Measurements from ENCODE around the gene N4BP2L1.

The N4BP2L1 gene

DNA sequence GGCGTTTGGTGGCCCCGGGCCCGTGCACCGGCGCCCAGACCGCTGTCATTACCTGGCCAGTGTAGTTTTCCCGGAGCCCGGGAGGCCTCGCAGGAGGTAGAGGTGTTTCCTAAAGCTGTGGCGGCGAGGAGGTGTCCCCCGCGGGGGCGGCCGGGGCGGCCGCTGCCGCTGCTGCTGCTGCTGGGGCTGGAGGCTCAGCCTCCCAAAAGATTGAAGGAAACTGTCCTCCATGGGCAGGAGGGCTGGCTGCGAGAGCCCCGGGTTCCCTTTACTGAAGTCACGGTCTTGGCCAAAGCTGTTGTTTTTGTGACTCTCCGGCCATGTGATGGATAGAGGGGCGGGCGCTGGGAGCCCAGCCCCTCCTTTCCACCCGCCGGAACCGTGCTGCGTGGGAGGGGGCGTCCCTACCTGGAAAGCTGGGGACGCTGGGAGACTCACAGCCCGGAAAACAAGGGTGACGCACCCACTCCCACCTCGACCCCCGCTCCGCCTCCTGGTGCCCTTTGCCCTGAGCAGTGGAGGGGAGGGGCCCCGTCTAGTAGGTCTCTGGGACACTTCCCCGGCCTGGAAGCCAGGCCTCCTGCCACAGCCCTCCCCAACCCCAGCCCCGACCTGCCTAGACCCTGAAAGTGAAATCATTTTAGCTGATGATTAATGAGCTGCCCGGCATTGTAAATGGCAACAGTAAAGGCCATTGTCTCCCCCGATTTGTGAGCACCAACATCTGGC is at the start of gene N4BP2L1:
Gene N4BP2L1 (minus strand): TSS at position 279 of the 729 bp plus-strand sequence. CDS start 48 bp downstream, at position 231.
- peak; percentile 67 for DNase-seq

DNA sequence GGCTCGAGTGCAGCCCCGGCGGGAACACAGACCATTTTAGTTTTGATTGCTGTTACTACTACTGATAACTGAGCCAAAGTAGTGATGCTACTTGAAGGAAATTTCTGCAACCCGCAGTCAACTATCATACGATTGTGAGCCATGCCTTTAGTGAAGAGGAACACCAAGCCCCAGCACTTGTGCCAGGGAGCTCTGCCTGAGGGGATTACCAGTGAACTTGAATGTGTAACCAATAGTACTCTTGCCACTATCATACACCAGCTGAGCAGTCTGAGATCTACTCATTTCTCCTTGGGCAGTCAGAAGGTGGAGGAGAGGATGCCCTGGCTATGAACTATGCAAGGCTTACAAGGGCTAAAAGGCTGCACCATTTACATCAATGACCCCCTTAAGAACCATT is 49.0 kb upstream of the N4BP2L1 start:
- no peak for DNase-seq

DNA sequence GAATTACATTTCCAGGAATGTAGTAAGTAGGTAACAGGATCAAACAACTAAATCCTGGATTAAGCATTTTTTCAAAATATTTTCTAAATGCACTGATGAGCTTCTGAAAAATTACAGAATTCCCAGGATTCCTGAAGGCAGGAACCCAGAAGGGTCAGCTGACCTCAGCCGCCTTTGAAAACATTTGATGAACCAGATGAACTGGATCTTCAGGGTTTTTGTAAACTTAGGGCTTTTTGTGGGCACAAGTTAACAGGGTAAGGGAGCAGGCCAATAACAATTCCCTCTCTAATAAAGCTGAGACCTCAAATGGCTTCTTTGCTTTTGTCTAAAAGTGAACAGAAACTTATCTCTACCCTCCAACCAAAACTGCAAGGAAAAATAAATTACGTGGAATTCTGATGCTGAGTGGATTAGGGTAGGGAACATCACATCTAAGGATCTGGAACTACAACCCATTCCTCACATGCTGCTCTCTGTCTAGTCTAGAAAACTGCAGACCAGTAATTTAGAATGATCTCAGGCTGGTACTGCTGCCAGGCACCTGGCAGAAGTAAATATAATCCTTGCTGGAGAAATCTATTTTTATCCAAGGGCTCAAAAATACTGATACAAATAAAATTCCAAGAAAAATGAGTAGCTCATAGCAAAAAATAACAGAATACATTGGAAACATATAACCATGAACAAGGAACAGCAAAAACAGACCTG is 48.2 kb upstream of the N4BP2L1 start:
- no peak for DNase-seq

GRCh38 chr13:32474999-32475792 is 47.3 kb upstream of the N4BP2L1 start:
- no peak for DNase-seq

GRCh38 chr13:32473650-32474049 is 45.7 kb upstream of the N4BP2L1 start:
- no peak for DNase-seq

DNA sequence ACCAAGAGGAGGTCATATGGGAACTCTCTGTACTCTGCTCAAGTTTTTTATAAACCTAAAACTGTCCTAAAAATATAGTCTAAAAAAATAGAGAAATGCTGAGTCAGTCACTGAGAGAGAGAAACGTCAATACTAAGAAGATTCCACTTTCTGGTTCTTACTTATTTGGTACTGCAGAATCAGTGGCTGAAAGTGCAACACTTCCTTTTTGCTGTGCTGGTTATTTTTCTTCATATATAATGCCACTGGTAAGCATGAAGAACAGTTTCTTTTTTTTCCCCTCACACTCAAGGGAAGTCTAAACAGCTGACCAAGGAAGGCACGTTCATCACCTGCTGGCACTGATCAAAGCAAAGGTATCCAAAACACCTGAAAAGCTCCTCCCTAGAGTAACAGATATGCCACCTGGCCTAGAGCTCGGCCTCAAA is 44.3 kb upstream of the N4BP2L1 start:
- no peak for DNase-seq

DNA sequence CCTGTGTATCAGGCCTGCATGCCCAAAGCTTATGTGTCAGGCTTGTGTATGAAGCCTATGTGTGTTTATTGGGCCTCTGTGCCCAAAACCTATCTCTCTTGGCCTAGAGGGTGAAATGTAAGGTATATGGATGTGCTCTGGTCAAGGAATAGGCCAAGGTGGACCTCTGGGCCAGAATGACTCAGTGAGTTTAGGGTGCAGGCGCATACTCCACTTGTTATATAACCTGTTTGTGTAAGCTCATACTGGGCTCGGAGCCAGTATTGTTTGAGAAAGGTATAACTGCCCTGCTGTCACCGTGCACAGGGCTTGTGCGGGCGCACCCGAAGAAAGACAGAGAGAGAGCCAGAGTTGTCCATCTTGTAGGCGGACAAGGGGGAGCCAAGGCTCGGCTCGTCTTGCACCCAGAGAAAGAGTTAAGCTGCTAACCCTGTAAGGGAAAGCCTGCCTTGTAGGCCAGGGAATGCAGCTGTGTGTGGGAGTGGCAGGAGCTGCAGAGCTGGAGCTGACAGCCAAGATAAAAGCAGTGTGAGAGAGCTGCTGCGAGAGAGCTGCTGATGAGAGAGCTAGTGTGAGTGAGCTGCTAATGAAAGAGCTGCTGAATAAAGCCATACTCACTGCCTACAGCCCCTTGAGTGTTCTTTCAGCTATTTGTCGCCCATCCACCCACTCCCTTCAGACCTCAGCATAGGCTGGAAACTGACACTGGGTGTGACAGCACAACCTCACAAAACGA is 43.4 kb upstream of the N4BP2L1 start:
- DNase-seq = no peak

- no peak for DNase-seq
Measured at GRCh38 chr13:32468502-32469142, 40.7 kb upstream of the N4BP2L1 start.

GRCh38 chr13:32456591-32456990 is 28.7 kb upstream of the N4BP2L1 start:
- no peak for DNase-seq

DNA sequence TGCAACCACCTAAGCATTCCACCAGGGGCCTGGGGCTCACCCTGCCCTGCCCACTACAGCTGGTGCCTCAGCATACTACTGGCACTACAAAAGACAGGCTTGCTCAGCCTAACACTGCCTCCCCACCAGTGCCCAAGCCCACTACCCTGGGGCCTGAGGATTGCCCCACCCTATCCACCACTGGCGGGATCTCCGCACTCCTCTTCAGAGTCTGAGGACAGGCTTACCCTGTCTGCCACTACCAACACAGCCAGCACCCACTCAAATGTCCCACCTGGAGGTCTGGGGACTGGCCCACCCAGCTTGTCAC is 27.6 kb upstream of the N4BP2L1 start:
- DNase-seq = no peak

- DNase-seq = no peak
Measured at GRCh38 chr13:32454886-32455593, 27.1 kb upstream of the N4BP2L1 start.

DNA sequence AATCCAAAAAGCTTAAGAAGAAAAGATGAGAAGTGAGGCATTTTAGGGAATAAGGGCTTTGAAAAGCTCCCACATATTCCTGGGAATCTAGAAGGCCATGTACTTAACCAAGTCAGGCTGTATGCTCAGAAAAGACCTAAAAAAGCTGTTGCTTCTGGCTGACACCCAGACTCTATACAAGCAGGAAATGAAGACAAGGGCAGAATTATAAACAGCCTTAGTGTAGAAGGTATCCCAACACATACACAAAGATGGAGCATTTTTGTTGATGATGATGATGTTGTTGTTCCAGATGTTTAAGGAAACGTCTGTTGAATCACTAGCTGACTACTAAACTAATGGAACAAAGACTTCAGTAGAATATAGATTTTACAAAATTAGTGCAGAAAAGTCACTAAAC is 26.1 kb upstream of the N4BP2L1 start:
- DNase-seq = no peak

DNA sequence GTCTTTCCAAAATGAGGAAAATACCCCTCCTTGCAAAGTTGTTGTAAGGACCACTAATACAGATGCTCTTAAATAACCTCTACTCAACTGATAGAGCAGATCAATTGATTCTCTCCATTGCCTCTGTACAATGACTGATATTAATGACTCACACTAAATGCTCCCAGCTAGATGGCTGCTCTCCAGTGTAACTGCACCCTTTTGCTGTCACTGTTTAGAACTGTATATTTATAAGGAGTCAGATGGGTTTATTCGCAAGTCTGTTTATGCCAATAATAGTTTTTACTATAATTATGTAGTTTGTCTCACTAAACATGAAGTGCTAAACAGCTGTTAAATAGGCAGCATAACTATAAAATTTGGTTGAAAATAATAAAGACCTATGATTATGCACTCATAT is 21.0 kb upstream of the N4BP2L1 start:
- DNase-seq = no peak

GRCh38 chr13:32447894-32448623 is 20.1 kb upstream of the N4BP2L1 start:
- DNase-seq = no peak

DNA sequence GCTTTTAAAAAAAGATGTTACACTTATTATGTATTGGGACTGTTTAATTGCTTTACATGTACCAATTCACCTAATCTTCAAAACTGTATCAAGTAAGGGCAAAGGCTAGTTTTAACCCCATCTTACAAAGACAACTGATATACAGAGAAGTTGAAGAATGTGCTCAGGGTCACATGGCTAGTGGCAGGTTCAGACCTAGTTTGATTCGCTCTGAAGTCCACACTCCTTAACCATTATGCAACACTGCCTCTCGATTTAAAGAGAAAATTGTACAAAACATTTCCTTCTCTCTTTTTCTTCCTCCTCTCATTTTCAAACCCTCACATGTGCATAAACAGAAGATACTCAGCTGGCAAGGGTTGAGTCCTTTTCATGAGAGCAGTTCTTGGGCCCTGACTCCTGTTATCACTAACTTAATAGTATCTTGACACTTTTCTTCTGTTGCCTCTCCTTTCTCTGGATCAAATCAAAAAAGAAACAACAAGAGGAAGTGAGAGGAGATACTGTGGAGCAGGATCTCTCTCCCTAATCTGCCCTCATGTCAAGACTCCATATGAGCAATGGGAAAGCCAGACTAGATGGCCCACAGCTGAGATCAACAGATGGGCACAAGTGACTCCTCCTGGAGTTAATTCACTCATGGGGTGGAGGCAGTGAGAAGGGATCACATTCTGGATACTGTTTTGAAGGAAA is 19.0 kb upstream of the N4BP2L1 start:
- DNase-seq = no peak

DNA sequence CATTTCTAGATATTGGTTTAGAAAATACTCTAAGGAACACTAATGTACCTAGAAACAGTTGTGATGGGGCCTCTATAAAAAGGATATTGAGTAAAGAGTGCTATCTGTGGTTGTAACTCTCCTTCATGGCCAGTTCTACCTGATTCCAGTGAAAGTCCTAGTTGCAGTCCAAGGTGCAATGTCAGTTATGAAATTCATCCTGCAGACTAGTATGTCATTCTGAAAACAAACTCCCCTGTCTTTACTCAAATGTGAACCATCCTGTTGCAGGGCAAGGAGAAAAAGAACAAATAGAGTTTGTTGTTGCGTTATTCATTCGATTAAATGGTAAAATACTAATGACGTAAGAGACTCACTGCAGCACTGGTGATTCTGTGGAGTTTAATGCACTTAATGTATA is 18.3 kb upstream of the N4BP2L1 start:
- DNase-seq = no peak

- no peak for DNase-seq
Measured at GRCh38 chr13:32445461-32445860, 17.5 kb upstream of the N4BP2L1 start.

- DNase-seq = no peak
Measured at GRCh38 chr13:32443111-32443510, 15.2 kb upstream of the N4BP2L1 start.

DNA sequence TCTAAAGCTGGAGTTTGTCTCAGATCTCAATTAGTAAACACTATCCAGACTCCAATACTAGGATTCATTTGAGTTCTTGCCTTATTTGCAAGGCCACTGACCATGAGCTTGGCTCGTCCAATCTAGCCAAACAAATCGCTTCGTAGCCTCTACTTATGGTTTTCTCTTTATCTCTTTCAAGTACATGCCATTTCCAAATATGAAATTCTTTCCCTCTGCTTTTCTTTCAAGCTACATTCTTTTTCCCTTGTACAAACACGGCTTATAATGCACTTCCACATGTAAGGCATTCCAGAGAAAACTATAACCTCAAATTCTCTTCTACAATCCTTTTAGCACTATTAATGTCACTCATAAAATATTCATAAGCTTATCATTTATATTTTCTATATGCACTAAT is 10.9 kb upstream of the N4BP2L1 start:
- no peak for DNase-seq

DNA sequence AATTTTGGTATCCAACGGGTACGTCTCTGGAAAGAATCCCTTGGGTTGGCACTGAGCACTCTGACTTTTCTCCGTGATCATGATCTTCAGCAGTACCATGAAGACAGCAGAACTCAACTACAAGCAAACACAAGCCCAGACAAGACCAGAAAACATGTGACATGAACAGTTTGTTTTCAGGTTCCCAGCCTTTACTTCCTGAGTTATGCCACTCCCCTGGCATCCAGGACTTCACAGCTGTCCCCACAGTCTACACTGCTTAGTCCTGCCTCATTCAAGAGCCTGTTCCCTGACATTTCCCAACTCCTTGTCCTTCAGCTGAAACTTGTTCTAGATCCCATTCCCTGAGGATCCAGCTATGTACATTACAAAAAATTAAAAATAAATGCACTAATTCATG is 4.9 kb upstream of the N4BP2L1 start:
- no peak for DNase-seq

GRCh38 chr13:32431361-32431760 is 3.4 kb upstream of the N4BP2L1 start:
- no peak for DNase-seq
